Measurements from ENCODE around the gene SPPL3. TPM values are rescaled to one million over a fixed set of nuclear protein-coding genes. Genes with fewer than 3 reads are reported as not detected.

SPPL3 gene
- total and polyA plus RNA-seq, 8 donors: 7.0 to 25.7 (median 13.8) TPM

- Histone ChIP-seq H3K4me3 (no peak overlapping the region), H3K9me3 (no peaks in the 10 kb centered on the region), H3K27me3 (no peaks in the 10 kb centered on the region), H3K27ac (no peak overlapping the region), H3K4me1 (peaks cover 0 to 33% (median 25%) of the 10 kb centered on the region in 3 donors), H3K36me3 (no peaks in the 10 kb centered on the region)
- ATAC-seq (no peak), DNase-seq (no peak), FAIRE-seq (no peak)
- intact Hi-C loops (cut with DNase I): no loop called here
- TF ChIP-seq, protein P1, sequence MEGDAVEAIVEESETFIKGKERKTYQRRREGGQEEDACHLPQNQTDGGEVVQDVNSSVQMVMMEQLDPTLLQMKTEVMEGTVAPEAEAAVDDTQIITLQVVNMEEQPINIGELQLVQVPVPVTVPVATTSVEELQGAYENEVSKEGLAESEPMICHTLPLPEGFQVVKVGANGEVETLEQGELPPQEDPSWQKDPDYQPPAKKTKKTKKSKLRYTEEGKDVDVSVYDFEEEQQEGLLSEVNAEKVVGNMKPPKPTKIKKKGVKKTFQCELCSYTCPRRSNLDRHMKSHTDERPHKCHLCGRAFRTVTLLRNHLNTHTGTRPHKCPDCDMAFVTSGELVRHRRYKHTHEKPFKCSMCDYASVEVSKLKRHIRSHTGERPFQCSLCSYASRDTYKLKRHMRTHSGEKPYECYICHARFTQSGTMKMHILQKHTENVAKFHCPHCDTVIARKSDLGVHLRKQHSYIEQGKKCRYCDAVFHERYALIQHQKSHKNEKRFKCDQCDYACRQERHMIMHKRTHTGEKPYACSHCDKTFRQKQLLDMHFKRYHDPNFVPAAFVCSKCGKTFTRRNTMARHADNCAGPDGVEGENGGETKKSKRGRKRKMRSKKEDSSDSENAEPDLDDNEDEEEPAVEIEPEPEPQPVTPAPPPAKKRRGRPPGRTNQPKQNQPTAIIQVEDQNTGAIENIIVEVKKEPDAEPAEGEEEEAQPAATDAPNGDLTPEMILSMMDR (IDR thresholded peaks at IDR 0.05): no peak
- 97 to 98% methylated on average over 7 of the region's 7 CpGs for WGBS, 2 donors
These were observed 58.5 kb downstream of the SPPL3 start for GRCh38 chr12:120845696-120846095.

GRCh38 chr12:120844768-120845449 is 59.2 kb downstream of the SPPL3 start:
- no peak for DNase-seq
- FAIRE-seq: no peak
- peaks cover 0 to 27% (median 20%) of the 10 kb centered on the region in 3 donors for H3K4me1 ChIP-seq
- no peaks in the 10 kb centered on the region for H3K36me3 ChIP-seq
- intact Hi-C loops (cut with DNase I): no loop called here
- H3K9me3 ChIP-seq: no peaks in the 10 kb centered on the region
- ATAC-seq: no peak
- no peak overlapping the region for H3K4me3 ChIP-seq
- TF ChIP-seq, protein P1 (IDR thresholded peaks at IDR 0.05): no peak
- no peak overlapping the region for H3K27ac ChIP-seq
- 93 to 95% methylated on average over 18 of the region's 18 CpGs for WGBS, 2 donors
- H3K27me3 ChIP-seq: no peaks in the 10 kb centered on the region

- H3K4me3 ChIP-seq: no peak overlapping the region
- ATAC-seq (no peak), FAIRE-seq (no peak), DNase-seq (no peak)
- H3K4me1 ChIP-seq: peaks cover 0 to 21% (median 14%) of the 10 kb centered on the region in 3 donors
- no peaks in the 10 kb centered on the region for H3K9me3 ChIP-seq
- TF ChIP-seq, protein P1 (IDR thresholded peaks at IDR 0.05): no peak
- H3K27ac ChIP-seq: no peak overlapping the region
- no peaks in the 10 kb centered on the region for H3K27me3 ChIP-seq
- 65 to 66% methylated on average over 5 of the region's 5 CpGs for WGBS, 2 donors
- H3K36me3 ChIP-seq: no peaks in the 10 kb centered on the region
- intact Hi-C loops (cut with DNase I): no loop called here
These were observed 59.9 kb downstream of the SPPL3 start for GRCh38 chr12:120844297-120844696.

DNA sequence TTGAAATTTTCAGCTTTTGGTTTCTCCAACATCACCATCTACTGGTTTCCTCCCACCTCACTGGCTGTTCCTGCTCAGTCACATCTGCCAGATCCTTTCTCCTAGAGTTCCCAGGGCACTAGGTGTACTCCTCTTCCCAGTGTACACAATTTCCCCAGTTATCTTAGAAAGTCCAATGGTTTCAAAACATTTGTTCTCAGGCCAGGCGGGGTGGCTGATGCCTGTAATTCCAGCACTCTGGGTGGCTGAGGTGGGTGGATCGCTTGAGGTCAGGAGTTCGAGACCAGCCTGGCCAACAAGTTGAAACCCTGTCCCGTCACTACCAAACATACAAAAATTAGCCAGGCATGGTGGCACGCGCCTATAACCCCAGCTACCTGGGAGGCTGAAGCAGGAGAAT is 60.7 kb downstream of the SPPL3 start:
- DNase-seq (no peak), ATAC-seq (peak in 1 of 4 donors; percentile 17), FAIRE-seq (no peak)
- TF ChIP-seq, protein P1 (IDR thresholded peaks at IDR 0.05): no peak
- 96 to 97% methylated on average over 6 of the region's 6 CpGs for WGBS, 2 donors
- intact Hi-C loops (cut with DNase I): no loop called here
- Histone ChIP-seq H3K27ac (no peak overlapping the region), H3K9me3 (no peaks in the 10 kb centered on the region), H3K27me3 (no peaks in the 10 kb centered on the region), H3K36me3 (no peaks in the 10 kb centered on the region), H3K4me3 (no peak overlapping the region), H3K4me1 (peaks cover 0 to 19% (median 14%) of the 10 kb centered on the region in 3 donors)

GRCh38 chr12:120842595-120842994 is 61.6 kb downstream of the SPPL3 start:
- intact Hi-C loops (cut with DNase I): no loop called here

More at GRCh38 chr12:120842595-120842994, 61.6 kb downstream of the SPPL3 start:
- ATAC-seq (no peak), FAIRE-seq (no peak), DNase-seq (no peak)
- Histone ChIP-seq H3K27ac (no peak overlapping the region), H3K36me3 (no peaks in the 10 kb centered on the region), H3K4me1 (peaks cover 0 to 15% (median 14%) of the 10 kb centered on the region in 3 donors), H3K9me3 (no peaks in the 10 kb centered on the region), H3K4me3 (no peak overlapping the region), H3K27me3 (no peaks in the 10 kb centered on the region)
- TF ChIP-seq, protein P1 (IDR thresholded peaks at IDR 0.05): no peak
- 94 to 100% methylated on average over 3 of the region's 3 CpGs for WGBS, 2 donors

Data from pancreas (tissue), 10 donors.